KG1 (cell line): ENCODE results near the gene LINGO4.
"Not testable (repeated sequence)": the region's sequence is repeated elsewhere in the genome, so short reads cannot be mapped to it uniquely, and the experiment has no call there.

ENCODE experiments used
- DNase-seq: peaks from one replicate; lab custom pipeline; 2025; lab: John Stamatoyannopoulos, UW

The LINGO4 gene

DNA sequence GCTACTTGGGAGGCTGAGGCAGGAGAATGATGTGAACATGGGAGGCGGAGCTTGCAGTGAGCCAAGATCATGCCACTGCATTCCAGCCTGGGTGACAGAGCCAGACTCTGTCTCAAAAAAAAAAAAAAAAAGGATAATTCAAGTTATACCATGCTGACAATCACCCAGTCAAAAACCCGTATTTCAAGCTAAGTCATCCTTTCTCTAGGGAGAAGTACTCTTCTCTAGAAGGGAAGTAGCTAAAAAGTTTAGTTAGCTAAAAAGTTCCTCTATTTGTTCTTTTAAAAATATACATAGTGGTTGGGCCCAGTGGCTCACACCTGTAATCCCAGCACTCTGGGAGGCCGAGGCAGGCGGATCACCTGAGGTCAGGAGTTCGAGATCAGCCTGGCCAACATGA lies 24.5 kb downstream of the LINGO4 start:
- DNase-seq, result not testable (repeated sequence)

DNA sequence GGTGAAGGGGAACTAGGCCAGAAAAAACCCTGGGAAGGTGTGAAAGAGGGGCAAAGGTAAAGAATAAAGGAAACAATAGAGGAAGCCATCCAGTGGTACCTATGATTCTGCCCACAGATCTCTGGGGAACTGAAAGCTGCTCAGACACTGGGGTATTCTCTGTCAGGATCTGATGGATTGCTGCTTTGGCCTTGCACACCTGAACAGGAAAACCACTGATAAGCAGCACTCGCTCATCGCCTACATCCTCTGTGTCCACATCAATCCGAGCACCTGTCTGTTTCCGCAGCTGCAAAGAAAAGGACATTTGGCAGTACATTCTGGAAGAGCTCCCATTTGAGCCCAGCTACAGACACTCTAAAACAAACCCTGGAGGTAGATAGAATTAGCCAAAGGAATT lies 25.4 kb downstream of the LINGO4 start:
- no peak for DNase-seq

DNA sequence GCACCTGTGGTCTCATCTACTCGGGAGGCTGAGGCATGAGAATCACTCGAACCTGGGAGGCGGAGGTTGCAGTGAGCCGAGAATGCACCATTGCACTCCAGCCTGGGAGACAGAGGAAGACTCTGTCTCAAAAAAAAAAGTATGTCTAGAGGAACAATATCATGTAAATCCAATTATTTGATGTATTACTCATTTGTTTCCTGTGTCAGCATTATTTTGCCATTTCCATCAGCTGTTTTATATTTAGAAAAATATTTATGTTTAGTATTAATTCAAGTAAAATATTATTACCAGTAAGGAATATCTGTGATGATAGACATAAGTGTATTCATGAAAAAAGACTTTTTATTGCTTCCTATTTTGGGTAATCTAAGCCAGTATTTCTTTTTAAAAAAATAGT lies 27.9 kb downstream of the LINGO4 start:
- DNase-seq, result no peak

DNA sequence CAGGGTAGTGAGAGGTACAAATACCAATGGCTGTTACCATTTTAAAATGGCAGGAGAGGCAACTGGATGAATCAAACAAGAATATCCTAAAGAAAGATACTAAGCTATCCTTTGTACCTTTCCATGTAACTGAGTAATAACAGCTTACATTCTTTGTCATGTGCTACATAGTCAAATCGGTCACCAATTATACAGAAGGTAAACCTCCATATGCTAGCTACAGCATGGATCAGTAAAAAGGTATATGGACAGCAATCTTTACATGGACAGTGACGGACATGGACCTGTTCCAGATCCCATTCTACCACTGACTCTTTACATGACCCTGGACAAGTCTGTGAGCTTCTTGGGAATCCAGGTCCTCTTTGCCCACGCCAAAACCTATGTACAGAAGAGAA lies 28.6 kb downstream of the LINGO4 start:
- no peak for DNase-seq

DNA sequence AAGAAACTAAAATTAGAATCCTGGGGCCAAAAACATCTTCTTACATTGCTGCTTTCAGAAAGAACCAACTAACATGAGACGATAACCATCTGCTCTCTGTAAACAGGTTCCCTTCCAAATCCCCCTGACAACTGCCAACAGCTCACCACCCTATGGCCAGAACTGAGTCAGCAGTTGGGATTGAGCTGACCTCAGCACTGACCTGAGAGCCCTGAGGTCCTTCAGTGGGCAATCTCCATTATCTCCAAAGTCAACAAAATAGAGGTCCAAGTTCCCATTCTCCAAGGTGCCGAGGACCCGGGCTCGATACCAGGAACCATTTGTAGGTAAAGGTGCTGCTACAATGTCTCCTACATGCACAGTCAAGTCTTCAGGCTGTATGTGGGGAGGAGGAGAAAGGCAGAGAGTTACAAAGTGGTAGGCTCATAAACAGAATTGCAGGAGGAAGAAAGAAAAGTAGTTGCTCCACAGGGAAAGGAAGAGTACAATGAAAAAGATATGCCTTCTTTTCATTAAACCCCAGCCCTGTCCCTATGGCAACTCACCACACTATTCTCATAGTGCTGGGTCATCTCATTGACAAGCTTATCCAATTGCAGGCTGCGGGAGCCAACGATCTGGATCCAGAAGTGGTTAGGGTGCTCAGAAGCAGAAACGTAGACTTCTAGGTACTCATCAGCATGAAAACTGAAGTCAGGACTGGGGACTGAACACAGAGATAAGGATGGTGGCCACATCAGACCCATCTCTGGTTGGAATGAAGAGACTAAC lies 29.1 kb downstream of the LINGO4 start:
- no peak for DNase-seq

DNA sequence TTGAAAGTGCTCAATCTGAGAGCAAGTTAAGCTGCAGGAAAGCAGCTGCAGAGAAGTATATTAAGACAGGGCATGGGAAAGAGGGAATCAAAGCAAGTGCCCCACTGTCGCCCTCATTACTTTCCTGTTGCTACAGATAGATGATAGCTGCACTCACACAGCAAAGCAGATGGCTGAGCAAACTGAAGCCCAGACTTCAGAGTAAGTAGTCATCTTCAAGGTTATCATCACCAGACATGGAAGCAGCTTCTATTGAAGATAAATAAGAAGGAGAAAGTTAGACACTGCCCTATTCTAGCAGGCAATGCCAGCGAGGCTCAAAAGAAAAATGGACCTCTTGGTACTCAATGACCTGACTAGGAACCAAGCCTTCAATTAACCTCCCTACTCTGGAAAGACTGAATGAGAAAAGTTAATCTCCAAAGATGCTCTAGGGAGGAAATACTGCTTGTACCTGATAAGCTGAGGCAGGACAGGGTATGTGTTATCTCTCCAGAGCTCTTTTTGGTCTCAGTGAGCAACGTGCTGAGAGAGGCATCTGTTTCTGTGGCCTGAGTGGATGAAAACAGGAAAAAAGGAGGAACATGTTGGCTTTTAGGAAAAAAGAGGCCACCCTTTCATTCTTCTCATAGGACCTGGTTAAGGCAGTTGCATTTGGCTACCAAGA lies 30.8 kb downstream of the LINGO4 start:
- no peak for DNase-seq

DNA sequence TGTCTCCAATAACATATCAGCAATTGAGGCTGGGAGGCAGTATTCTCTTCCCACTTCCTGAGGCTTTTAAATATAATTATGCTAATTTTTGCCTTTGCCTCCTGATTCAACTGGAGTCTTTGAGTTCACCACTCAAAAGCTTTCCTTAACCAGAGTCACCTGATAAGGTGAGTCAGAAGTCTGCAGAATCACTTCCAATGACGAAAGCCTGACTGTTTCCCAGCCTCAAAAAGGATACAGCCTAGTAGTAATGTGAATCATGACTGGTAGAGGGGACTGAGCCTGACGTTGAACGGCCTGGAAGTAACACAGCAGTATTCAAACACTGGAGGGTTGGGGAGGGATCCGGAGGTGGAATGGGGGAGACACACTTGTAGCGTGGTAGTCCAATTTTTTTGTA lies 31.5 kb downstream of the LINGO4 start:
- no peak for DNase-seq

DNA sequence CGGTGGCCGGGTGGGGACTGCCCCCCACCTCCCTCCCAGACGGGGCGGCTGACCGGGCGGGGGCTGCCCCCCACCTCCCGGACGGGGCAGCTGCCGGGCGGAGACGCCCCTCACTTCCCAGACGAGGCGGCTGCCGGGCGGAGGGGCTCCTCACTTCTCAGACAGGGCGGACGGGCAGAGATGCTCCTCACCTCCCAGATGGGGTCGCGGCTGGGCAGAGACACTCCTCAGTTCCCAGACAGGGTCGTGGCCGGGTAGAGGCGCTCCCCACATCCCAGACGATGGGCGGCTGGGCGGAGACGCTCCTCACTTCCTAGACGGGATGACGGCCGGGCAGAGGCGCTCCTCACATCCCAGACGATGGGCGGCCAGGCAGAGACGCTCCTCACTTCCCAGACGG lies 35.9 kb downstream of the LINGO4 start:
- not testable (repeated sequence) for DNase-seq

DNA sequence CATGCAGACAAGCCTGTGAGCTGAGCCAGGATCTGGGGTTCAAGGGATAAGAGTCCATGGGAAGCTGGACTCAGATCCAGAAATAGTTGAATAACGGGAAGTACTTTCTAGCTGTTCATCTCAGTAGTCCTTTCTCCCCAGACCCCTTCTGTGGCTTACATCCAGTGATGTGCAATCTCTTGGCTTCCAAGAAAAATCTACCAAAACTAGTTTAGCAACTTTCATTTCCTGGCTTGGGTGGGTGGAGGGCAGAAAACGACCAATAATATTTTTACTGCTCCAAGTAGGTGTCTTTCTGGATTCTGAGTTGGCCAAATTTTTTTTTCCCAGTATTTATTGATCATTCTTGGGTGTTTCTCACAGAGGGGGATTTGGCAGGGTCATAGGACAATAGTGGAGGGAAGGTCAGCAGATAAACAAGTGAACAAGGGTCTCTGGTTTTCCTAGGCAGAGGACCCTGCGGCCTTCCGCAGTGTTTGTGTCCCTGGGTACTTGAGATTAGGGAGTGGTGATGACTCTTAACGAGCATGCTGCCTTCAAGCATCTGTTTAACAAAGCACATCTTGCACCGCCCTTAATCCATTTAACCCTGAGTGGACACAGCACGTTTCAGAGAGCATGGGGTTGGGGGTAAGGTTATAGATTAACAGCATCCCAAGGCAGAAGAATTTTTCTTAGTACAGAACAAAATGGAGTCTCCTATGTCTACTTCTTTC lies 36.7 kb downstream of the LINGO4 start:
- not testable (repeated sequence) for DNase-seq

DNA sequence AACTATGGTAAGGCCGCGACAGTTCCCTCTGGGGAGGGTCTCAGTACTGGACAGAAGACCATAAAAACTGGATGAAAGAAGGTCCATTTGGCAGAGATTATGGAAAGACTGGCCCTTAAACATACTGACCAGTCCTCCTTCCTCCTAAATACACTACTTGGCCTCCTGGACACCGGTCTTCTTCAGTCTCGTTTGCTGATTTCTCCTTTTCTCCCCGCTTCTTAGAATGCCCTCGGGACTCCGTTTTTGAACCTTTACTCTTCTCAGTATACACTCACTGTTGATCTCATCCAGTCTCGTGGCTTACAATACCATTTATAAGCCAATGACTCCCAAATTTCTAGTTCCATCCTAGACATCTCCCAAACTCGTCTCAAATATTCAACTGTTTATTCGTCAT lies 41.2 kb downstream of the LINGO4 start:
- no peak for DNase-seq

DNA sequence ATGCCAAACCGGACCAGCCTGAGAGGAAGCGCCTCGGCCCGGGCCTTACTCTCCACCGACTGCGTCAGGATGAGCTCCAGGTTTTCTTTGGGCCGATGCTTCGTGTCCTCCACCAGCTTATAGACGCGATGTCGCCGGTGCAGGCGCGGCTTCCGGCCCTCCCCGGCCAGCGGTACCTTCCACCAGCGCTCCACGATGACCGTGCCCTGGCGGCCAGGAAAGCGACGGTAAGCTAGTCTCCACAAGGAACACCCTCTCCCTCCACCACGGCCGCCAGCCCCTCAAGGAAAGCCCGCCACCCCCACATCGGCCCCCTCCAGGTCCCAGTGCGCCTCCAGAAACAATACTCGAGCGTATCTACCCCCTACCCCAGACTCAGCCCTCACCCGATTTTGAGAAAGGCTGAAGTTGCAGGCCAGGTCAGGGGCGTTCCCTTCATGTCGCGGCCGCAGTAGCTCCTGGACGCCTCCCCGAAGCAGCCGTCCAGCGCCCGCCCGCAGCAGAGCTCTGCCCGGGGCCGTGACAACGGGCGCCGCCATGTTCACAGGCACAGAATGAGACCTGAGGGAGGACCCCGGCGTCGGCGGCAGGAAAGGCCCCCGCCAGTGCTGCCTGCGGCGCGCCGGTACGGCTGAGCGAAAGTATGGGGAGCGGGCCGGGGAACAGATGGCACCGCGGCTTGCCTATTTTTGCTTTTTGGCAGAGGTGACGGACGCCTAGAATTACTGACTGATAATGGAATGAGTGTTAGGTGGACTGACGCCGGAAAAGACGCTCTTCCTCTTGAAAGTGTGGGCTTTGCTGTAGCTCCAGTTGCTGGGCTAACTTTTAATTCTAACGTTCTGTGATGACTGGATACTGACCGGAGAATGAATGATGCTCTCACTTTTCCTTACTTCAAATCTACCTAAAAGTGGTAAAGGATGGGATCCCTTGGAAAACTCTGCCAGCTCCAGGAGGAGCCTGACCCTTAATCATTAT lies 42.0 kb downstream of the LINGO4 start, which contains the start of gene MRPL9:
Gene MRPL9 (minus strand): TSS at position 556 of the 981 bp plus-strand sequence. CDS start 17 bp downstream, at position 539.
- DNase-seq, result peak; percentile 61

DNA sequence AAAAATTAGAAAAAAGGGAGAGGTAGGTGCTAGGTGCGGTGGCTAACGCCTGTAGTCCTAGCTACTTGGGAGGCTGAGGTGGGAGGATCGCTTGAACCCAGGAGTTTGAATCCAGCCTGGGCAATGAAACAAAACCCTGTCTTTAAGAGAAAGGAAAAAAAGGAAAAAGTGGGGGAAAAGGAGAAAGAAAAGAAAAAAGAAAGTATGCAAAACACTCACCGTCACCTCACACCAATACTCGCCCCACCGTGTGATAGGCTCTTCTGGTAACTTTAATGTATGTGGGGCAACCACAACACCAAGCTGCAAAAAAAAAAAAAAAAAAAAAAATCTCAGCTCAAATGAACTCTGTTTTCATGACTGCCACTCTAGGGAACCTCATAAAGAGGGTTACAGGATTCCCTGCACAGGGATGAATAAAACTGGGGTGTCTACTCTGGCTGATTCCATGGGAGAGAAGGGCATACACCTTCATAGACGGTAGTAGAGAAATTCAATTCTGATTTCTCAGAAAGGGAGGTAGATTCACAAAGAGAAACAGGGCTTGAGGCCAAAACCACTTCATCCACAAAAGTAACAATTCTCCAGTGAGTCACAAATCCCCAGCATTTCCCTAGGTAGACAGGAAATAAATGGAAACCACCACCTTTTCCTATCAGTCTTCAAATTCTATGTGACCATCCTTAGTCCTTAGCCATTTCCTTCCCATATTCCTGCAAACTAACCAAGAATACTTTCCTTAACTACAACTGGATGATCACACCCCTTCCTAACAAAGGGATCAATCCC lies 44.4 kb downstream of the LINGO4 start:
- DNase-seq, result no peak

DNA sequence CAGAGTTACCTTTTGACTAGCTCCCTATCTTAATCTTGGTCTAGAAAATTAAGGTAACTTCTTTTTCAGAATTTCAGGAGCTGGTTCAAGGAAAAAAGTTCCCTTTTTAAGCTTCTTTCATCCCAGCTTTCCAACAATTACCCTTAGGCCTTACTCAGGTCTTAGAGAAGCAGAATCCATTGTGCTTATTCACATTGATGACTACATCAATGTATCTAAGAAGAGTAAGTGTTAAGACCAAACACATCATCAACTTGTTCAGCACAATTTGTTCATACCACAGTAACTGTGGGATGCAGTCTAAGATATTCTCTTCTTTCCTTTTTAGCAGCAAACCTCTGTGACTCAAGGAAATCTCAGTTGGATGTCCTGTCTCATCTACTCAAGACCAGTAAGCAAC lies 46.0 kb downstream of the LINGO4 start:
- no peak for DNase-seq

DNA sequence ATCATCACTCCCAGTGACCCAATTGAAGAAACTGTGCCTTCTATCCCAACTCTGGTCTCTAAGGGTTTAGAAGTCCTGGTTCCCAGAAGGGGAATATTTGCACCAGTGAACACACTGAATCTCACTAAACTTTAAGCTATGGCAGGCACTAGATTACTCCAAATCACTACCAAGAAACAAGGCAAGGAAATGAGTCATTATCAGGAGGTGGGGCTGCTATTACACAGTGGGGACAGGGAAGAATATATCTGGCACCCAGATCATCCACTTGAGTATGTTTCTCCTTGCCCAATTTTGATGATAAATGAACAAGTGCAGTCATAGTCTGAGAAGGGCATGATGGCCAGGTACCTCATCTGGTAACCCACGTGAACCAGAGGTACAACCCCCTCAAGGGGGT lies 48.9 kb downstream of the LINGO4 start:
- no peak for DNase-seq
